ENCODE results near the gene SLC44A4. TPM values are rescaled to one million over a fixed set of nuclear protein-coding genes. Genes with fewer than 3 reads are reported as not detected.
A peak's percentile ranks its signal among the peaks of the same experiment; 100 is the strongest.
"Not testable (repeated sequence)": the region's sequence is repeated elsewhere in the genome, so short reads cannot be mapped to it uniquely, and the experiment has no call there.

Gene SLC44A4
- total and polyA plus RNA-seq, 11 donors, result 0.07 TPM; not detected in 10

DNA sequence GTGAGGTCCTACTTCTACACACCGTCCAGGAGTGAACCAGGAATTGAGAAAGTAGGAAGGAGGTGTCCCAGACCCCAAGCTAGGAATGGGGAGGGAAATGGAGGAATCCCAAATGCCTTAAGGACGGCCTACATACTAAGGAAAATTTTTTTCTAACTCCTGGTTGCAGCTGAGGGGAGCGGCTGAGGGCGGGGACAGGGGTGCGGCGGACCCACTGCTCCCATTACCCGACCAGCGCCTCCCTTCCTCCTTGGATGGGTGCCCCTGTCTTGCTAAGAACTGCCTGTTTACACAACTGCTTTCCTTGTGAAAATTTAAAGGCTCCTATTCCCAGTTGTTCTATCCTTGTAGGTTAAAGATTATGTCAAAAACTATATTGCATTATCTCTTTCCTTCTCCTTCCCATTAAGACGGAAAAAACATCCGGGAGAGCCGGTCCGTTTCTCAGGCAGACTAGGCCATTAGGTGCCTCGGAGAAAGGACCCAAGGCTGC, 52.0 kb downstream of the SLC44A4 start:
- H3K4me3 ChIP-seq, result peak overlapping the region; percentile 26 to 82 (median 70)
- H3K4me1 ChIP-seq, result peaks cover 0 to 51% (median 29%) of the 10 kb centered on the region in 12 donors
- intact Hi-C loops (cut with DNase I), result loop anchor here in 2 of 10 donors (2.0 to 5.0 kb wide), 3 partner anchors 32 to 96 kb away; partner anchors contain the start of genes CLIC1 (in 1 of the 2) and VARS1 (in 1 of the 2)
- ATAC-seq (peak; percentile 49), DNase-seq (peak; percentile 89 to 92 (median 90))
- H3K27ac ChIP-seq, result peak overlapping the region; percentile 89 to 98 (median 96)
- TF ChIP-seq POLR2A (IDR thresholded peaks at IDR 0.05), result peak; percentile 28 to 66
- TF ChIP-seq, protein P1, sequence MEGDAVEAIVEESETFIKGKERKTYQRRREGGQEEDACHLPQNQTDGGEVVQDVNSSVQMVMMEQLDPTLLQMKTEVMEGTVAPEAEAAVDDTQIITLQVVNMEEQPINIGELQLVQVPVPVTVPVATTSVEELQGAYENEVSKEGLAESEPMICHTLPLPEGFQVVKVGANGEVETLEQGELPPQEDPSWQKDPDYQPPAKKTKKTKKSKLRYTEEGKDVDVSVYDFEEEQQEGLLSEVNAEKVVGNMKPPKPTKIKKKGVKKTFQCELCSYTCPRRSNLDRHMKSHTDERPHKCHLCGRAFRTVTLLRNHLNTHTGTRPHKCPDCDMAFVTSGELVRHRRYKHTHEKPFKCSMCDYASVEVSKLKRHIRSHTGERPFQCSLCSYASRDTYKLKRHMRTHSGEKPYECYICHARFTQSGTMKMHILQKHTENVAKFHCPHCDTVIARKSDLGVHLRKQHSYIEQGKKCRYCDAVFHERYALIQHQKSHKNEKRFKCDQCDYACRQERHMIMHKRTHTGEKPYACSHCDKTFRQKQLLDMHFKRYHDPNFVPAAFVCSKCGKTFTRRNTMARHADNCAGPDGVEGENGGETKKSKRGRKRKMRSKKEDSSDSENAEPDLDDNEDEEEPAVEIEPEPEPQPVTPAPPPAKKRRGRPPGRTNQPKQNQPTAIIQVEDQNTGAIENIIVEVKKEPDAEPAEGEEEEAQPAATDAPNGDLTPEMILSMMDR (IDR thresholded peaks at IDR 0.05), result no peak
- H3K9me3 ChIP-seq, result no peaks in the 10 kb centered on the region
- no peaks in the 10 kb centered on the region for H3K27me3 ChIP-seq
- WGBS, 4 donors, result 0 to 1% (median 0%) methylated on average over 13 of the region's 13 CpGs
- peaks cover 0 to 6% (median 0%) of the 10 kb centered on the region in 9 donors for H3K36me3 ChIP-seq

DNA sequence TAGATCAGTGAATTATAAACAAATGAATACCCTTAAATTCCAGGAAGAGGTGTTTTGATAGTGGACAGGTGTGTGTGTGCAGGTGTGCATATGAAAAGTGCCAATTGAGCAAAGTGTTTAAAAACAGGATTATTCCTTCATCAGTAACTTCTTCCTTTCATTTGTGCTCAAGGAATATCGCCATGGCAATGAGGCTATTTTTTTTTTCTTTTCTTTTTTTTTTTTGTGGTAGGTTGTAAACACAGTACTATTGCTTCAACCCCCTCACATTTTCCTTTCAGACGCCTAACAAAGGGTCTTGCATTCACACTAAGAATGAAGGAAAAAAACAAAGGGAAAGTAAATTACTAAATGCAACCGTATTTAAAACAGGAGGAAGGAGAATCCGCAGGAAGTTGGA, 53.2 kb downstream of the SLC44A4 start:
- WGBS, 4 donors, result 78 to 83% (median 80%) methylated on average over 4 of the region's 4 CpGs
- TF ChIP-seq POLR2A (IDR thresholded peaks at IDR 0.05), result no peak
- TF ChIP-seq, protein P1 (IDR thresholded peaks at IDR 0.05), result no peak
- H3K4me3 ChIP-seq, result no peak overlapping the region
- peaks cover 0 to 48% (median 27%) of the 10 kb centered on the region in 12 donors for H3K4me1 ChIP-seq
- intact Hi-C loops (cut with DNase I), result loop anchor here in 1 of 10 donors (5.0 kb wide), 1 partner anchor 88 kb away; the partner anchor contains the start of gene CLIC1
- ATAC-seq (no peak), DNase-seq (no peak)
- H3K9me3 ChIP-seq, result no peaks in the 10 kb centered on the region
- peak overlapping the region in 10 of 12 donors; percentile 89 to 98 (median 96) for H3K27ac ChIP-seq
- H3K27me3 ChIP-seq, result no peaks in the 10 kb centered on the region
- no peaks in the 10 kb centered on the region for H3K36me3 ChIP-seq

DNA sequence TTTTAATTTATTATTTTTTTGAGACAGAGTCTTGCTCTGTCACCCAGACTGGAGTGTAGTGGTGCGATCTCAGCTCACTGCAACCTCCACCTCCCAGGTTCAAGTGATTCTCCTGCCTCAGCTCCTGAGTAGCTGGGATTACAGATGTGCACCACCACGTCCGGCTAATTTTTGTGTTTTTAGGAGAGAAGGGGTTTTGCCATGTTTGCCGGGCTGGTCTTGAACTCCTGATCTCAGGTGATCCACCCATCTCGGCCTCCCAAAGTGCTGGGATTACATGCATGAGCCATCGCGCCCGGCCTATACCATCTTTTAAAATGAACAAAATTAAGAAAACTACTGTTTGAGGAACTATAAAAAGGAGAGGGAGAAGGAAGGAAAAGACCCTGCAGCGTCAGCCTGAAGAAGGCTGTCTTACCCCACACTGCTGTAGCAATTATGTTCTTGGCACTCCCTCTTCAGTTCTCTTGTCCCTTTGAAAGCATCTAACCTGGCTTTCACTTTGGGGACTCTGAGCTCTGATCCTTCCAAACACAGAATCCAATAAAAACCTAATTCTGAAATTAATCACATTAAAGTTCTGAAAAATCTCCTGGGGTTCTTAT, 55.1 kb downstream of the SLC44A4 start:
- not testable (repeated sequence) for ATAC-seq, H3K9me3 ChIP-seq, DNase-seq, H3K27me3 ChIP-seq, H3K36me3 ChIP-seq
- Histone ChIP-seq H3K4me3 (peak overlapping the region in 1 of 12 donors; percentile 63), H3K27ac (peak overlapping the region in 11 of 12 donors; percentile 93 to 100 (median 99)), H3K4me1 (peaks cover 0 to 65% (median 43%) of the 10 kb centered on the region in 12 donors)
- WGBS, 4 donors, result 90 to 95% (median 92%) methylated on average over 9 of the region's 9 CpGs
- intact Hi-C loops (cut with DNase I), result loop anchor here in 1 of 10 donors (5.0 kb wide), 1 partner anchor 91 kb away; no protein-coding TSS in a partner anchor

DNA sequence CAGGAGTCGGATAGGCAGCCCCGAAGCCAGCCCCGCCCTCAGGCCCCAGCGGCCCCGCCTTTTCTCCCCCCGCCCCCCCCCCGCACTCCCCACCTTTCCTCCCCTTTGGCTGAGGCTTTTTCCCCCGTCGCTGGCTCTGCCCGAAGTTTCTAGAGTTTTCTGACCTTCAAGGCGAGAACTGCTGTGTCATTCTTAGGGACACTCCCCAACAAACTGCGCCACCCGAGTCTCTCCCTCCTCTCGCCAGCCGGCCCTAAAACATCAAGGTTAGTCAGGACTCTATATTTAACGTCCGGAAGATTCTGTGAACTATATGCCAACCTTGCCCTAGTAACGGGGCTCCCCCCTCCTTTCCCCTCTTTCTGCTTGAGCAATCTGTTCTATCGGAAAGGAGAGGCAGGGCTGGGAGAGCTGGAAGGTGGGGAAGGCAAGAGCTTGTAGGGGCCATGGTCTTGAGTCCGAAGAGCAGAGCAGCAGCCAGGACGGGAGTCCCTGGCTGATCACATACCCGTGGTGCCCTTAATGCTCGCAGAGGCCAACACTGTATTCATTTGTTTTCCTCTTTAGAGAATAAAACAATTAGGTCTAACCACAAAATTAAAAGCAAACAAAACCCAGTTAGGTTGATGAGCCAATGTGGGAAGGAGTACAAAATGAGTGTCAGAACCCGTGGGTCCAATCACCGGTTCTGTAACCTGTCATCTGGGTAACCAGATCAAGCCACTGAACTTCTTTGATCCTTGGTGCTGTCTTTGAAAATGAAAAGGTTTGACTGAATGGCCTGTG, 56.6 kb downstream of the SLC44A4 start:
- 1 to 3% (median 2%) methylated on average over 24 to 25 of the region's 25 CpGs for WGBS, 4 donors
- H3K4me3 ChIP-seq, result peak overlapping the region; percentile 2 to 73 (median 62)
- DNase-seq (peak; percentile 82 to 93 (median 89)), ATAC-seq (peak; percentile 58 to 82 (median 72))
- intact Hi-C loops (cut with DNase I), result loop anchor here in 1 of 10 donors (5.0 kb wide), 1 partner anchor 90 kb away; no protein-coding TSS in a partner anchor
- peaks cover 0 to 3% (median 0%) of the 10 kb centered on the region in 9 donors for H3K36me3 ChIP-seq
- TF ChIP-seq, protein P1 (IDR thresholded peaks at IDR 0.05), result no peak
- TF ChIP-seq POLR2A (IDR thresholded peaks at IDR 0.05), result peak in 1 of 2 donors; percentile 82
- H3K27ac ChIP-seq, result peak overlapping the region; percentile 93 to 100 (median 99)
- peaks cover 0 to 78% (median 52%) of the 10 kb centered on the region in 12 donors for H3K4me1 ChIP-seq
- H3K9me3 ChIP-seq, result no peaks in the 10 kb centered on the region
- no peaks in the 10 kb centered on the region for H3K27me3 ChIP-seq
